ENCODE measurements around the gene OR5K4.

The OR5K4 gene

GRCh38 chr3:98353554-98353953, at the start of gene OR5K4:
Gene OR5K4 (plus strand): TSS chr3:98353854. CDS start chr3:98353854, 0 bp downstream.
- Mint-ChIP-seq H3K9me3 (peaks cover 6% of the 10 kb centered on the region), H3K36me3 (ENCODE audit: low read depth) (no peaks in the 10 kb centered on the region), H3K4me3 (no peak within 1 kb of the TSS), H3K27ac (no peak within 1 kb of the TSS), H3K4me1 (ENCODE audit: low read depth) (peaks cover 6% of the 10 kb centered on the region), H3K27me3 (ENCODE audit: low read depth) (peaks cover 30% of the 10 kb centered on the region)
- DNase-seq (ENCODE audit: low spot score), result no peak

DNA sequence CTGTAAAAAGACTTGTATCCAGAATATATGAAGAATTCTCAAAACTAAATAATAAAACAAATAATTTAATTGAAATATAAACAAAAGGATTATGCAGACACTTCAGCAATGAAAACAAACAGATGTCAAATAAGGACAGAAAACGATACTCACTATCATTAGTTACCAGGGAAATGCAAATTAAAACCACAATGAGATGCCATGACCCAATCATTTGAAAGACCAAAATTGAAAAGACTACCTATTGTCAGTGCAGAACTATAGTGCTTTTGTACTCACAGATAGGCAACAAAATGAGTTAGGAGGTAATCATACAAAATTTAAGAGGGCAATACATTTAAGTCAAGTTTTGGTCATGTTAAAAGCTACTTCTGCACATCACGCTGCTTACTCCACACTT, 31.6 kb upstream of the OR5K4 start:
- no peak for DNase-seq (ENCODE audit: low spot score)
- Mint-ChIP-seq H3K27me3 (ENCODE audit: low read depth) (peaks cover 16% of the 10 kb centered on the region), H3K27ac (no peak overlapping the region), H3K9me3 (no peaks in the 10 kb centered on the region), H3K4me1 (ENCODE audit: low read depth) (peaks cover 5% of the 10 kb centered on the region), H3K36me3 (ENCODE audit: low read depth) (no peaks in the 10 kb centered on the region), H3K4me3 (no peak overlapping the region)

- Mint-ChIP-seq H3K9me3 (no peaks in the 10 kb centered on the region), H3K4me1 (ENCODE audit: low read depth) (peaks cover 10% of the 10 kb centered on the region), H3K27ac (no peak overlapping the region), H3K36me3 (ENCODE audit: low read depth) (no peaks in the 10 kb centered on the region), H3K4me3 (no peak overlapping the region), H3K27me3 (ENCODE audit: low read depth) (peaks cover 16% of the 10 kb centered on the region)
- no peak for DNase-seq (ENCODE audit: low spot score)
Observed at GRCh38 chr3:98322686-98323085, 31.0 kb upstream of the OR5K4 start.

GRCh38 chr3:98323425-98323824, 30.2 kb upstream of the OR5K4 start:
- no peak for DNase-seq (ENCODE audit: low spot score)
- H3K36me3 Mint-ChIP-seq (ENCODE audit: low read depth), result no peaks in the 10 kb centered on the region
- H3K4me1 Mint-ChIP-seq (ENCODE audit: low read depth), result peaks cover 15% of the 10 kb centered on the region
- H3K27me3 Mint-ChIP-seq (ENCODE audit: low read depth), result peaks cover 16% of the 10 kb centered on the region
- H3K9me3 Mint-ChIP-seq, result no peaks in the 10 kb centered on the region
- H3K4me3 Mint-ChIP-seq, result no peak overlapping the region
- no peak overlapping the region for H3K27ac Mint-ChIP-seq

DNA sequence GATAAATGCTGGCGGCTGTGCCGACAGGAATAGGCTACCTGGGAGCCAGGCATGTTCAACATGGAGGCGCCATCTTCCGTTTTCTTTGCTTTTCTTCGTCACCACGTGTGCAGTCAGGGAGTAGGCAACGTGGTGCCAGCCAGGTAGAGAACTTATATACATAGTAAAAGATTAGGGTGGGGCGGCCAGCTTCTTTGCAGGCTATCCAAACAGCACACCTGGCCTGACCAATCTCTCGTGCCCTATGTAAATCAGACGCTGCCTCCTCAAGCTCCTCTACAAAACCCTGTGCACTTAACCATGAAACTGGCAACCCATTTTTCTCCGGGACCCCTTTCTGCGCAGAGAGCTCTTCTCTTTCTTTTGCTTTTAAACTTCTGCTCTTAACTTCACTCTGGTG, 28.6 kb upstream of the OR5K4 start:
- H3K36me3 Mint-ChIP-seq (ENCODE audit: low read depth), result no peaks in the 10 kb centered on the region
- no peak overlapping the region for H3K27ac Mint-ChIP-seq
- H3K27me3 Mint-ChIP-seq (ENCODE audit: low read depth), result peaks cover 17% of the 10 kb centered on the region
- H3K4me3 Mint-ChIP-seq, result no peak overlapping the region
- H3K4me1 Mint-ChIP-seq (ENCODE audit: low read depth), result peaks cover 19% of the 10 kb centered on the region
- no peak for DNase-seq (ENCODE audit: low spot score)
- no peaks in the 10 kb centered on the region for H3K9me3 Mint-ChIP-seq

DNA sequence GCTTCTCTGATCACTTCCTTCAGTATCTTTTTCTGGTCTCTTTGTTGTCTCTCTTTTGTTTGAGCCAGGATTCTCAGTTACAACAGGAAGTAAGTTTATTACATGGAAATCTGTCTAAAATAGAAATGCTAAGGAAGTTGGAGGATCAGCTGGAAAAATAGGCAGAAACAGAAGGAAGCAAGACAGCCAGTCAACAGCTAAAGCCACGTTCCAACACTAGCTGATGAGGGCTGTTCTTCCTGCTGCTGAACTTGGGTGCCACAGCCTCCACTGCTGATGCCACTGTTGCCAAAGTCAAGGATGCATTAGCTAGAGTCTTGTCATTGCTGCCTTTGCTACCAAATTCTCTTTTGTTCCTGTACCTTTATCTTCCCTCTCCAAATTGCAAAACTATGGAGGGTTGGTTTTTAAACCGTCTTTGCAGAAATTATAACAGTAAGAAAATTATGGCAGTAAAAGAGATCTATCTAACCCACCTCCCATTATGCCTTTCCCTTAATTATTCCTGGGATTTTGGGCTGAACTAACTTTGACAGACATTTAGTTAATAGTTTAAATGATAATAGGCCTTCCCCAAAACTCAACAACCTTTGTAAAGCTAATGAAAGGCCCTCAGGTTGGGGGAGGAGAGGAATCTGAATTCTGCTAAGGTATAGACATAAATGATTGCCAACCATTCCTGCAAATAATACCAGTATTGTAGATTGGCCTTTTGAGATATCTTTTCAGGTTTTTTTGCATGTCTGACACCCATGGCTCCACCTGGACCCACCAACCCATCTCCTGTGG, 27.4 kb upstream of the OR5K4 start:
- Mint-ChIP-seq H3K4me1 (ENCODE audit: low read depth) (peaks cover 20% of the 10 kb centered on the region), H3K4me3 (no peak overlapping the region), H3K36me3 (ENCODE audit: low read depth) (no peaks in the 10 kb centered on the region), H3K9me3 (no peaks in the 10 kb centered on the region), H3K27me3 (ENCODE audit: low read depth) (peaks cover 27% of the 10 kb centered on the region), H3K27ac (no peak overlapping the region)
- DNase-seq (ENCODE audit: low spot score), result no peak

DNA sequence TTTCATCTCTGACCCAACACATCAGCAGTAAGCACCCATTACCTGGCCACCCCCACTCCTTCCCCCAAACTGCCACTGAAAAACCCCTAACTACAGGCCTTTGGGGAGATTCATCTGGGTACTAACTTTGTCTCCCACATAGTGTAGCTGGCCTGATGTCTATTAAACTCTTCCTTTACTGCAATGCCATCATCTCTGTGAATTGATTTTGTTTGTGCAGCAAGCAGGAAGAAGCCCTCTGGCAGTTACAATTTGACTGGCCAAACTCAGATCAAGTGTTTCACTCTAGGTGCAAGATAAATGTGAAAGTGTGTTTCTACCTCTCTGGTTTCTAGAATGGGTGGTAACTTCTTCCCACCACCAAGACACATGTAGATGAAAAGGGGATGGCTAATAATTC, 26.7 kb upstream of the OR5K4 start:
- Mint-ChIP-seq H3K9me3 (no peaks in the 10 kb centered on the region), H3K36me3 (ENCODE audit: low read depth) (no peaks in the 10 kb centered on the region), H3K4me3 (no peak overlapping the region), H3K27me3 (ENCODE audit: low read depth) (peaks cover 34% of the 10 kb centered on the region), H3K27ac (no peak overlapping the region), H3K4me1 (ENCODE audit: low read depth) (peaks cover 23% of the 10 kb centered on the region)
- peak; percentile 10 for DNase-seq (ENCODE audit: low spot score)

DNA sequence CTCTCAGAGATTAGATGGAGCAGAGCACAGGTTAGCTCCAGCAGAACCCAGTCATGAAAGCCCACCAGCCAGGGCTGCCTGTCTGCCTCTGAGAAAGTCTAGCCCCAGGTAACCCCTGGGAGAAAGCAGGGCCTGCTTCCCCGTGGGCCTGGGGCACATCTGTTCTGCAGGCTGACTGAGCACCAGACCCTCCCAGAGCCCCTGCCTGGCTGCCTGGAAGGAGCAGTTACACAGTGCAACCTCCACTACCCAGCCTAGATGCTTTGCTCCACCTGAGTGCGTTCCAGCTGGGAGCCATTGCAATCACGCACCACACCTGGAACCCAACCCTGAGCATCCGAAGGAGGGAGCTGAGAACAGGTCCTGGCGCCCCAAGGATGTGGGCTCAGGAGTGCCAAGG, 24.7 kb upstream of the OR5K4 start:
- Mint-ChIP-seq H3K9me3 (no peaks in the 10 kb centered on the region), H3K27me3 (ENCODE audit: low read depth) (peaks cover 40% of the 10 kb centered on the region), H3K36me3 (ENCODE audit: low read depth) (no peaks in the 10 kb centered on the region), H3K27ac (no peak overlapping the region), H3K4me1 (ENCODE audit: low read depth) (peaks cover 28% of the 10 kb centered on the region), H3K4me3 (no peak overlapping the region)
- DNase-seq (ENCODE audit: low spot score), result no peak

DNA sequence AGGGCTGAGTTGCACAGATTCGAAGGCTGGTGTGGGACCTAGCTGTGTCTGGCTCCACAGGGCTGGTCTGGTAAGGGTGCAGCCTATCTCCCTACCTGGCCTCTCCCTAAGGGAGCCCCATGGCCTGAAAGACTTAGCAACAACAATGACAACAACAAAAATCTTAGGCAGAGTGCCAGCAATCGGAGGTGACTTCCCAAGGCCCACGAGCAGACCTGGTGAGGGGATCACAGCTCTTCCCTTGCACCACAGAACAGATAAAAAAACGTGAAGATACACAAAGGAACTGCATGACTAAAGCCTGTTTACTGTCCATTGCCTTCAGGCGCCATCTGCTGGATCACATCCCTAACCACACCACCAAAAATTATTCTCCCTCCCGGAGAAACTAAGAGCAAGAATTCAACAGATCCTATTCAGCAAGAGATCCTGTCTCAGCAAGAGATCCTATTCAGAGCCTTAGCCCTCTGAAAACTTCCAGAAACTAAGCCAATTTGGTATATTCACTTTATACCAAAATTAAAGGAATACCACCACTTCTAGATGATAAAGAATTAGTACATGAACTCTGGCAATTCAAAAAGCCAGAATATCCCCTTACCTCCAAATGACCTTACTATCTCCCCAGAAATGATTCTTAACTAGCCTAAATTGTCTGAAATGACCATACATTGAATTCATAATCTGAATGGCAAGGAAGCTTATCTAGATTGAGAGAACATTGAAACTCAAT, 24.1 kb upstream of the OR5K4 start:
- Mint-ChIP-seq H3K36me3 (ENCODE audit: low read depth) (no peaks in the 10 kb centered on the region), H3K4me1 (ENCODE audit: low read depth) (peaks cover 28% of the 10 kb centered on the region), H3K4me3 (no peak overlapping the region), H3K9me3 (no peaks in the 10 kb centered on the region), H3K27me3 (ENCODE audit: low read depth) (peaks cover 46% of the 10 kb centered on the region), H3K27ac (no peak overlapping the region)
- peak; percentile 24 for DNase-seq (ENCODE audit: low spot score)

GRCh38 chr3:98331329-98331728, 22.3 kb upstream of the OR5K4 start:
- Mint-ChIP-seq H3K9me3 (no peaks in the 10 kb centered on the region), H3K4me3 (no peak overlapping the region), H3K36me3 (ENCODE audit: low read depth) (no peaks in the 10 kb centered on the region), H3K27me3 (ENCODE audit: low read depth) (peaks cover 45% of the 10 kb centered on the region), H3K27ac (no peak overlapping the region), H3K4me1 (ENCODE audit: low read depth) (peaks cover 28% of the 10 kb centered on the region)
- DNase-seq (ENCODE audit: low spot score), result no peak

DNA sequence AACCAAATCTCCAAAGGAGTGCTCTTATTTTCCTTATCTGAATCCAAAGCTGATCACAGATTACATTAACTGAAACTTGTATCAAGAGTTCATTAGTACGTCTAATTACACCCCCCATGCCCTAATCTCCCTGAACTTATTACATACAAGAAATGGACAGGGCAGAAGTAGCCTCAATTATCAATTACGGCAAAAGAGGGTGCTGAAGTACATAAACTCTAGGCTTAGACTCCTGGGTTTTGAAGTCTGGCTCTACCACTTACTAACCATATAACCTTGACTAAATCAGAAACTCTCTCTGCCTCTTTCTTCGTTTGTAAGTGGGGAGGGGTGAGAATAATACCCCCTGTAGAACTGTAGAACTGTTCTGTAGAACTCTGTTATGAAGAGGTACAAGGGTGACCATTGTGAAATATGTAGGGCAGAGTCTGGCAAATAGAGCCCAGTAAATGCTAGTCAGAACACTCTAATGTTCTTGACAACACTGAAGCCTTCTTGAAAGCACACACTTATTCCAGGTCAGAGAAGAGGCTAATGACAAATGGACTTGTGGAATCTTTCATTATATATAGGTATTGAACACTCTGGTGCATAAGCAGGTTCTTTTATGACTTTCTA, 19.6 kb upstream of the OR5K4 start:
- H3K4me1 Mint-ChIP-seq (ENCODE audit: low read depth), result peaks cover 13% of the 10 kb centered on the region
- DNase-seq (ENCODE audit: low spot score), result no peak
- no peak overlapping the region for H3K4me3 Mint-ChIP-seq
- peaks cover 64% of the 10 kb centered on the region for H3K27me3 Mint-ChIP-seq (ENCODE audit: low read depth)
- no peaks in the 10 kb centered on the region for H3K9me3 Mint-ChIP-seq
- H3K27ac Mint-ChIP-seq, result no peak overlapping the region
- H3K36me3 Mint-ChIP-seq (ENCODE audit: low read depth), result no peaks in the 10 kb centered on the region

GRCh38 chr3:98339031-98339430, 14.6 kb upstream of the OR5K4 start:
- no peak for DNase-seq (ENCODE audit: low spot score)
- H3K9me3 Mint-ChIP-seq, result no peaks in the 10 kb centered on the region
- peaks cover 6% of the 10 kb centered on the region for H3K4me1 Mint-ChIP-seq (ENCODE audit: low read depth)
- peaks cover 67% of the 10 kb centered on the region for H3K27me3 Mint-ChIP-seq (ENCODE audit: low read depth)
- no peaks in the 10 kb centered on the region for H3K36me3 Mint-ChIP-seq (ENCODE audit: low read depth)
- no peak overlapping the region for H3K27ac Mint-ChIP-seq
- no peak overlapping the region for H3K4me3 Mint-ChIP-seq

GRCh38 chr3:98341758-98342157, 11.9 kb upstream of the OR5K4 start:
- Mint-ChIP-seq H3K9me3 (peaks cover 4% of the 10 kb centered on the region), H3K36me3 (ENCODE audit: low read depth) (no peaks in the 10 kb centered on the region), H3K27me3 (ENCODE audit: low read depth) (peaks cover 59% of the 10 kb centered on the region), H3K27ac (no peak overlapping the region), H3K4me3 (no peak overlapping the region), H3K4me1 (ENCODE audit: low read depth) (peaks cover 12% of the 10 kb centered on the region)
- DNase-seq (ENCODE audit: low spot score), result no peak
